Measurements from ENCODE around the gene TNFRSF6B. TPM values are rescaled to one million over a fixed set of nuclear protein-coding genes. Genes with fewer than 3 reads are reported as not detected.
"Not testable (repeated sequence)": the region's sequence is repeated elsewhere in the genome, so short reads cannot be mapped to it uniquely, and the experiment has no call there.

TNFRSF6B gene
- total RNA-seq, 1 donor from 2014 or later: 7.1 TPM

GRCh38 chr20:63664861-63665594 lies 31.4 kb upstream of the TNFRSF6B start:
- DNase-seq (ENCODE audit: low read depth) (no peak), FAIRE-seq (no peak)
- no peak for TF ChIP-seq CTCF (IDR thresholded peaks at IDR 0.05; ENCODE audit: insufficient read depth, low read length, severe bottlenecking)
- no peak overlapping the region for H3K4me3 ChIP-seq (ENCODE audit: low read depth, low read length)
- no peaks in the 10 kb centered on the region for H3K27me3 ChIP-seq (ENCODE audit: control insufficient read depth, insufficient read depth, low read length)
- peaks cover 17% of the 10 kb centered on the region for H3K36me3 ChIP-seq (ENCODE audit: control insufficient read depth, insufficient read depth, low read length)

- no peaks in the 10 kb centered on the region for H3K27me3 ChIP-seq (ENCODE audit: control insufficient read depth, insufficient read depth, low read length)
- FAIRE-seq (no peak), DNase-seq (ENCODE audit: low read depth) (no peak)
- TF ChIP-seq CTCF (IDR thresholded peaks at IDR 0.05; ENCODE audit: insufficient read depth, low read length, severe bottlenecking): no peak
- no peak overlapping the region for H3K4me3 ChIP-seq (ENCODE audit: low read depth, low read length)
- H3K36me3 ChIP-seq (ENCODE audit: control insufficient read depth, insufficient read depth, low read length): peaks cover 17% of the 10 kb centered on the region
Observed at GRCh38 chr20:63665708-63666107, 30.7 kb upstream of the TNFRSF6B start.

GRCh38 chr20:63667858-63668257 lies 28.6 kb upstream of the TNFRSF6B start:
- TF ChIP-seq CTCF (IDR thresholded peaks at IDR 0.05; ENCODE audit: insufficient read depth, low read length, severe bottlenecking): no peak
- H3K27me3 ChIP-seq (ENCODE audit: control insufficient read depth, insufficient read depth, low read length): no peaks in the 10 kb centered on the region
- FAIRE-seq (no peak), DNase-seq (ENCODE audit: low read depth) (no peak)
- no peak overlapping the region for H3K4me3 ChIP-seq (ENCODE audit: low read depth, low read length)
- peaks cover 15% of the 10 kb centered on the region for H3K36me3 ChIP-seq (ENCODE audit: control insufficient read depth, insufficient read depth, low read length)

- no peak for FAIRE-seq
- no peaks in the 10 kb centered on the region for H3K27me3 ChIP-seq (ENCODE audit: control insufficient read depth, insufficient read depth, low read length)
- no peak overlapping the region for H3K4me3 ChIP-seq (ENCODE audit: low read depth, low read length)
- peaks cover 15% of the 10 kb centered on the region for H3K36me3 ChIP-seq (ENCODE audit: control insufficient read depth, insufficient read depth, low read length)
- no peak for TF ChIP-seq CTCF (IDR thresholded peaks at IDR 0.05; ENCODE audit: insufficient read depth, low read length, severe bottlenecking)
- no peak for DNase-seq (ENCODE audit: low read depth)
Observed at GRCh38 chr20:63668351-63668750, 28.1 kb upstream of the TNFRSF6B start.

GRCh38 chr20:63671695-63672094 lies 24.8 kb upstream of the TNFRSF6B start:
- DNase-seq (ENCODE audit: low read depth); FAIRE-seq; H3K27me3 ChIP-seq (ENCODE audit: control insufficient read depth, insufficient read depth, low read length); H3K4me3 ChIP-seq (ENCODE audit: low read depth, low read length): not testable (repeated sequence)
- H3K36me3 ChIP-seq (ENCODE audit: control insufficient read depth, insufficient read depth, low read length): peaks cover 14% of the 10 kb centered on the region

- DNase-seq (ENCODE audit: low read depth): no peak
- H3K36me3 ChIP-seq (ENCODE audit: control insufficient read depth, insufficient read depth, low read length): peaks cover 9% of the 10 kb centered on the region
- no peak for TF ChIP-seq CTCF (IDR thresholded peaks at IDR 0.05; ENCODE audit: insufficient read depth, low read length, severe bottlenecking)
- H3K4me3 ChIP-seq (ENCODE audit: low read depth, low read length): no peak overlapping the region
- FAIRE-seq: no peak
- no peaks in the 10 kb centered on the region for H3K27me3 ChIP-seq (ENCODE audit: control insufficient read depth, insufficient read depth, low read length)
Observed at GRCh38 chr20:63672666-63673065, 23.8 kb upstream of the TNFRSF6B start.
